Diencephalon (tissue), 1 donor: ENCODE results near the gene WDR77. TPM values are rescaled to one million over a fixed set of nuclear protein-coding genes. Genes with fewer than 3 reads are reported as not detected.

ENCODE experiments used
- small RNA-seq: library from RNA; depleted of rRNA; stranded (forward); fragments of <200 nt; gene quantifications from one replicate; pipeline ENCODE3, GENCODE V24; 2014
- total RNA-seq: library from RNA; depleted of rRNA; stranded (reverse); fragments of >200 nt; gene quantifications from one replicate; pipeline ENCODE4 v1.2.3, GENCODE V29; 2014

The WDR77 gene
- total RNA-seq: 36.2 TPM

DNA sequence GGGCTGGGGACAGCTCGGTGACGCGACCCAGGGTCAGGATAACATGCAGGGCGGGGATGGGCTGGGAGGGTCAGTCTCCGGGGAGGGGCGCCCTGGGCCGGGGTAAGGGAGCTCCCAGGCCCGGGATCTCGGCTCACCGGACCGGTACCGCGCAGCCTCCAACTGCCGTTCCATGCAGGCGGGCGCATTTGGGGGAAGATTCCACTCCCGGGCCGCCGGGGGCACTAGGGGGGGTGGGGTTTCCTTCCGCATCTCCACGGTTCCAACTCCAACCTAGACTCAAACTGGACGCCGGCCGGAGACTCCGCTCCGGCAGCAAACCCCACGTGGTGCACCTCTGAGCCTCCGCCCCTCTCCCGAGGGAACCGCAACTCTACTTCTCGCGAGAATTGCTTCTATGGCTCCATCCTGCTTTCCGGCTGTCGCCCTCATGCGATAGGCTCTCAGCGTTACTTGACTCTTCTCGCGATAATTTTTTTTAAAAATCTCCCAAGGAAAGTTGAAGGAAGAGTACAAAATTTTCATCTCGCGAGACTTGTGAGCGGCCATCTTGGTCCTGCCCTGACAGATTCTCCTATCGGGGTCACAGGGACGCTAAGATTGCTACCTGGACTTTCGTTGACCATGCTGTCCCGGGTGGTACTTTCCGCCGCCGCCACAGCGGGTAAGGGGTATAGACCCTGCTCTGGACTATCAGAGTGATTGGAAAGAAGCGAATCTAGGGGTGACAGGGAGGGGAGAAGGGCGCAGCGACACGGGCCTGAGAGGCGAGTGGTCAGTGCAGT, at the start of gene WDR77, which contains the start of gene ATP5PB:
TSS of gene WDR77 (minus strand) at position 339 of the 785 bp plus-strand sequence. CDS start at position 252, 87 bp downstream.
TSS of gene ATP5PB (plus strand) at position 547 of the 785 bp plus-strand sequence. CDS start at position 625, 78 bp downstream.

Small RNA genes lying within 50 kb of the gene (small RNA-seq; reads per million reads assigned to genes)
- gene RF00019: not detected
- gene RNU6-792P: not detected

Other genes with a start within 250 kb of the WDR77 start
- 2.3 TPM for gene DENND2D, start 248.6 kb downstream of the WDR77 start, total RNA-seq
- gene CHI3L2, start 221.5 kb downstream of the WDR77 start, total RNA-seq: 0.92 TPM
- not detected for gene CHIA, start 158.4 kb downstream of the WDR77 start, total RNA-seq
- 1.6 TPM for gene OVGP1, start 21.5 kb downstream of the WDR77 start, total RNA-seq
- gene ATP5PB, start 208 bp upstream of the WDR77 start, total RNA-seq: 209 TPM
- 1.2 TPM for gene C1orf162, start 24.7 kb upstream of the WDR77 start, total RNA-seq
- 3.0 TPM for gene ADORA3, start 54.4 kb upstream of the WDR77 start, total RNA-seq
- 4.8 TPM for gene TMIGD3, start 54.4 kb upstream of the WDR77 start, total RNA-seq
- gene RAP1A, start 170.5 kb upstream of the WDR77 start, total RNA-seq: 36.9 TPM